Nephron progenitor cell (in vitro differentiated cells): ENCODE data around the gene DUOX1.
A peak's percentile ranks its signal among the peaks of the same experiment; 100 is the strongest.

Source experiments
- DNase-seq: peaks from one replicate; pipeline ENCODE4 v3.0.0; 2021
- H3K27ac Mint-ChIP-seq: 2 replicates; pipeline ENCODE4 v1.8.0; 2021; ENCODE audit warnings: mild to moderate bottlenecking, moderate library complexity, mixed read lengths
- H3K27me3 Mint-ChIP-seq: 2 replicates; pipeline ENCODE4 v1.8.0; 2021; ENCODE audit warnings: mild to moderate bottlenecking, low read depth, mixed read lengths; ENCODE audit not compliant: poor library complexity
- H3K36me3 Mint-ChIP-seq: 2 replicates; pipeline ENCODE4 v1.8.0; 2021; ENCODE audit warnings: low read depth, mixed read lengths
- H3K4me1 Mint-ChIP-seq: 2 replicates; pipeline ENCODE4 v1.8.0; 2021; ENCODE audit warnings: mixed read lengths
- H3K4me3 Mint-ChIP-seq: 2 replicates; pipeline ENCODE4 v1.8.0; 2021; ENCODE audit warnings: mild to moderate bottlenecking, moderate library complexity, mixed read lengths
- H3K9me3 Mint-ChIP-seq: 2 replicates; pipeline ENCODE4 v1.8.0; 2021; ENCODE audit warnings: mild to moderate bottlenecking, moderate library complexity, mixed read lengths
- CTCF ChIP-seq: fragments of 200-600 bp; sonication (generic); IDR thresholded peaks from 2 replicates; pipeline ENCODE4 v1.5.0; 2021; ENCODE audit warnings: antibody characterized with exemption

The DUOX1 gene

GRCh38 chr15:45171912-45172311 lies 42.1 kb downstream of the DUOX1 start:
- TF ChIP-seq CTCF = no peak

GRCh38 chr15:45174069-45174468 lies 44.3 kb downstream of the DUOX1 start:
- Mint-ChIP-seq H3K4me3 (no peak overlapping the region), H3K27me3 (peaks cover 3% of the 10 kb centered on the region), H3K36me3 (peaks cover 50% of the 10 kb centered on the region), H3K9me3 (no peaks in the 10 kb centered on the region), H3K4me1 (peaks cover 30% of the 10 kb centered on the region), H3K27ac (peak overlapping the region; percentile 36)
- no peak for DNase-seq
- no peak for TF ChIP-seq CTCF

More at GRCh38 chr15:45171912-45172311, 42.1 kb downstream of the DUOX1 start:
- no peak overlapping the region for H3K27ac Mint-ChIP-seq
- peaks cover 44% of the 10 kb centered on the region for H3K4me1 Mint-ChIP-seq
- H3K36me3 Mint-ChIP-seq = peaks cover 40% of the 10 kb centered on the region
- peaks cover 3% of the 10 kb centered on the region for H3K27me3 Mint-ChIP-seq
- H3K9me3 Mint-ChIP-seq = no peaks in the 10 kb centered on the region
- H3K4me3 Mint-ChIP-seq = no peak overlapping the region
- DNase-seq = no peak

GRCh38 chr15:45174577-45174976 lies 44.8 kb downstream of the DUOX1 start:
- H3K27ac Mint-ChIP-seq = peak overlapping the region; percentile 36
- no peaks in the 10 kb centered on the region for H3K9me3 Mint-ChIP-seq
- no peak overlapping the region for H3K4me3 Mint-ChIP-seq
- no peak for DNase-seq
- H3K36me3 Mint-ChIP-seq = peaks cover 50% of the 10 kb centered on the region
- TF ChIP-seq CTCF = no peak
- peaks cover 3% of the 10 kb centered on the region for H3K27me3 Mint-ChIP-seq
- peaks cover 29% of the 10 kb centered on the region for H3K4me1 Mint-ChIP-seq

- Mint-ChIP-seq H3K4me3 (no peak overlapping the region), H3K27me3 (peaks cover 3% of the 10 kb centered on the region), H3K36me3 (peaks cover 58% of the 10 kb centered on the region), H3K27ac (no peak overlapping the region), H3K9me3 (no peaks in the 10 kb centered on the region), H3K4me1 (peaks cover 38% of the 10 kb centered on the region)
- TF ChIP-seq CTCF = no peak
- DNase-seq = no peak
Measured at GRCh38 chr15:45177285-45177684, 47.5 kb downstream of the DUOX1 start.

- Mint-ChIP-seq H3K9me3 (no peaks in the 10 kb centered on the region), H3K4me1 (peaks cover 44% of the 10 kb centered on the region), H3K27me3 (peaks cover 3% of the 10 kb centered on the region), H3K4me3 (no peak overlapping the region), H3K36me3 (peaks cover 55% of the 10 kb centered on the region), H3K27ac (no peak overlapping the region)
- TF ChIP-seq CTCF = peak; percentile 32
- DNase-seq = no peak
Measured at GRCh38 chr15:45179221-45179985, 49.6 kb downstream of the DUOX1 start.

- TF ChIP-seq CTCF = no peak
- no peak for DNase-seq
- H3K4me3 Mint-ChIP-seq = no peak overlapping the region
- no peaks in the 10 kb centered on the region for H3K9me3 Mint-ChIP-seq
- H3K27ac Mint-ChIP-seq = peak overlapping the region; percentile 85
- H3K36me3 Mint-ChIP-seq = peaks cover 48% of the 10 kb centered on the region
- peaks cover 44% of the 10 kb centered on the region for H3K4me1 Mint-ChIP-seq
- peaks cover 3% of the 10 kb centered on the region for H3K27me3 Mint-ChIP-seq
Measured at GRCh38 chr15:45180201-45180600, 50.4 kb downstream of the DUOX1 start.
